MM.1S (cell line): ENCODE measurements around the gene SMARCD3.

ENCODE experiments used
- EZH2 ChIP-seq: fragments of 300-600 bp; sonication (generic); optimal IDR thresholded peaks from 2 replicates; pipeline ENCODE3; 2017; ENCODE audit warnings: low read depth, mild to moderate bottlenecking, antibody characterized with exemption, low read length, mixed read lengths
- EZH2phosphoT487 ChIP-seq: fragments of 300-600 bp; sonication (generic); IDR thresholded peaks from 2 replicates; pipeline ENCODE4 v1.6.1; 2018; ENCODE audit warnings: antibody characterized with exemption, low read length
- TF ChIP-seq, protein P1 (sequence below): fragments of 300-600 bp; sonication (generic); IDR thresholded peaks from 2 replicates; pipeline ENCODE4 v1.5.1; 2016; ENCODE audit warnings: antibody characterized with exemption, low read length, mixed read lengths

DNA sequence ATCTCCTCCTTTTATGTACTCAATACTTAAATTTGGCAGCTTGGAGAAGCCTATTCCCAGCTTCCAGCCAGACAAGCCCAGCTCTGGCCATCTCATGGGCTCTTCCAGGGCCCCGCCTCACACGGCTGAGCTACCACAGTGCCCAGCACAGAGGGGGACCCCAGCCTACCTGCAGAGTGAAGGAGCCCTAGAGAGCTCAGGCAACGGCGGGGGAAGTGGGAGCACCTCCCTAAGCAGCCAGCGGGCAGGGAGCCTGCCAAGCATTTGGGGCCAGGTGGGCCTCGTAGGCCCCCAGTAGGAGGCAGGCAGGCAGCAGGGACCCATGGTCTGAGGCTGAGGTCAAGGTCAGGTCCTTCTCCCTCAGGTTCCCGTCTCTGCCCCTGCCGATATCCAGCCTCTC, 29.1 kb upstream of the SMARCD3 start:
- TF ChIP-seq, protein P1, sequence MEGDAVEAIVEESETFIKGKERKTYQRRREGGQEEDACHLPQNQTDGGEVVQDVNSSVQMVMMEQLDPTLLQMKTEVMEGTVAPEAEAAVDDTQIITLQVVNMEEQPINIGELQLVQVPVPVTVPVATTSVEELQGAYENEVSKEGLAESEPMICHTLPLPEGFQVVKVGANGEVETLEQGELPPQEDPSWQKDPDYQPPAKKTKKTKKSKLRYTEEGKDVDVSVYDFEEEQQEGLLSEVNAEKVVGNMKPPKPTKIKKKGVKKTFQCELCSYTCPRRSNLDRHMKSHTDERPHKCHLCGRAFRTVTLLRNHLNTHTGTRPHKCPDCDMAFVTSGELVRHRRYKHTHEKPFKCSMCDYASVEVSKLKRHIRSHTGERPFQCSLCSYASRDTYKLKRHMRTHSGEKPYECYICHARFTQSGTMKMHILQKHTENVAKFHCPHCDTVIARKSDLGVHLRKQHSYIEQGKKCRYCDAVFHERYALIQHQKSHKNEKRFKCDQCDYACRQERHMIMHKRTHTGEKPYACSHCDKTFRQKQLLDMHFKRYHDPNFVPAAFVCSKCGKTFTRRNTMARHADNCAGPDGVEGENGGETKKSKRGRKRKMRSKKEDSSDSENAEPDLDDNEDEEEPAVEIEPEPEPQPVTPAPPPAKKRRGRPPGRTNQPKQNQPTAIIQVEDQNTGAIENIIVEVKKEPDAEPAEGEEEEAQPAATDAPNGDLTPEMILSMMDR = no peak
- TF ChIP-seq EZH2 (no peak), EZH2phosphoT487 (no peak)
